GM23338 (cell line): ENCODE measurements around the gene GRM8.
"Not testable (repeated sequence)": the region's sequence is repeated elsewhere in the genome, so short reads cannot be mapped to it uniquely, and the experiment has no call there.

Experiments used
- CTCF ChIP-seq, 2 experiments: fragments of 200-600 bp in 1 of 2; sonication (generic) in 1 of 2; conservative IDR thresholded peaks; 2 replicates each; pipeline versions ENCODE4 v1.5.1 to v1.6.1; 2016 to 2017; ENCODE audit warnings: antibody characterized with exemption in 2 of 2, low read depth in 2 of 2, mild to moderate bottlenecking in 2 of 2, moderate library complexity in 1 of 2
- JUNB ChIP-seq: IDR thresholded peaks from one replicate; pipeline ENCODE4 v1.6.1; 2016; ENCODE audit warnings: antibody characterized with exemption; ENCODE audit not compliant: unreplicated experiment

- TF ChIP-seq CTCF (conservative IDR thresholded peaks at IDR 0.05; ENCODE audit: low read depth in 2 of 2); JUNB: not testable (repeated sequence)
Observed at GRCh38 chr7:126882730-126883129, 370.0 kb downstream of the GRM8 start.
